B cell (primary cell): ENCODE results near the gene CATSPER3. TPM values are rescaled to one million over a fixed set of nuclear protein-coding genes. Genes with fewer than 3 reads are reported as not detected.

ENCODE experiments used
- ATAC-seq: fragments of 200-7000 bp; cut with Tn5 transposase; one replicate; pipeline ENCODE4 v1.10.0; 2021; ENCODE audit warnings: low read depth, mild to moderate bottlenecking, moderate number of reproducible peaks, moderate library complexity
- CTCF ChIA-PET: fragments of 350-600 bp; sonication (Branson Sonifier 250); formaldehyde crosslinking; loops from one replicate; lab custom pipeline; 2021; ENCODE audit warnings: antibody characterized with exemption, inconsistent platforms; lab: Charles Lee
- POLR2A ChIA-PET: fragments of 350-600 bp; sonication (Branson Sonifier 250); formaldehyde crosslinking; loops from one replicate; lab custom pipeline; 2021; ENCODE audit warnings: antibody characterized with exemption; lab: Charles Lee
- DNase-seq: peaks from one replicate; pipeline ENCODE4 v3.0.0; 2013
- H2AFZ ChIP-seq: 2 replicates; pipeline ENCODE4 v1.6.1; 2012; ENCODE audit warnings: mild to moderate bottlenecking, low read depth, low read length; ENCODE audit not compliant: insufficient read depth, poor library complexity, severe bottlenecking
- H3K27ac ChIP-seq, 2 donors: 1 replicate in 1 of 2; 2 replicates in 1 of 2; pipeline ENCODE4 v1.5.1; 2012 to 2013; ENCODE audit warnings: low read length in 2 of 2, mild to moderate bottlenecking in 2 of 2, moderate library complexity in 1 of 2
- H3K27me3 ChIP-seq, 4 experiments: fragments of 200-600 bp in 1 of 4; sonication (generic) in 1 of 4; replicated peaks in 1 of 4; 1 replicate in 2 of 4; 2 replicates in 2 of 4; pipeline versions ENCODE4 v1.6.1 to v1.7.0; 2013 to 2016; ENCODE audit warnings: low read length in 3 of 4, mild to moderate bottlenecking in 2 of 4, mixed read lengths in 1 of 4, moderate library complexity in 1 of 4; ENCODE audit not compliant: insufficient read depth in 4 of 4, control insufficient read depth in 3 of 4; ENCODE audit errors: control extremely low read depth in 1 of 4
- H3K36me3 ChIP-seq, 2 experiments: replicated peaks in 1 of 2; 1 replicate in 1 of 2; 2 replicates in 1 of 2; pipeline versions ENCODE4 v1.6.1 to v1.7.1; 2013; ENCODE audit warnings: low read length in 1 of 2; ENCODE audit not compliant: insufficient read depth in 2 of 2, control insufficient read depth in 1 of 2; ENCODE audit errors: control extremely low read depth in 1 of 2, extremely low read depth in 1 of 2
- H3K4me1 ChIP-seq, 2 donors: fragments of 200-600 bp in 1 of 2; sonication (generic) in 1 of 2; 1 replicate in 1 of 2; 2 replicates in 1 of 2; pipeline versions ENCODE4 v1.5.1 to v1.6.1; 2013 to 2017; ENCODE audit warnings: low read length in 2 of 2; ENCODE audit not compliant: control insufficient read depth in 2 of 2, insufficient read depth in 2 of 2
- H3K4me2 ChIP-seq: replicated peaks from 2 replicates; pipeline ENCODE3; 2012; ENCODE audit warnings: mild to moderate bottlenecking, low read depth, low read length; ENCODE audit not compliant: poor library complexity, severe bottlenecking
- H3K4me3 ChIP-seq, 5 experiments: fragments of 200-600 bp in 1 of 5; sonication (generic) in 1 of 5; 1 replicate in 3 of 5; 2 replicates in 2 of 5; pipeline versions ENCODE4 v1.5.1 to v1.7.0; 2011 to 2016; ENCODE audit warnings: low read length in 4 of 5, mild to moderate bottlenecking in 4 of 5, low read depth in 2 of 5, control low read depth in 1 of 5, moderate library complexity in 1 of 5; ENCODE audit not compliant: insufficient read depth in 1 of 5; ENCODE audit errors: control extremely low read depth in 1 of 5, extremely low read depth in 1 of 5
- H3K79me2 ChIP-seq: fragments of 200-600 bp; sonication (generic); one replicate; pipeline ENCODE4 v1.6.0; 2016; ENCODE audit warnings: low read length; ENCODE audit not compliant: control insufficient read depth, insufficient read depth
- H3K9ac ChIP-seq: fragments of 200-600 bp; sonication (generic); 2 replicates; pipeline ENCODE4 v1.6.1; 2017; ENCODE audit warnings: mild to moderate bottlenecking, low read length, moderate library complexity
- H3K9me3 ChIP-seq, 3 donors: one replicate each; pipeline versions ENCODE4 v1.6.1 to v1.7.1; 2013; ENCODE audit warnings: low read length in 2 of 3; ENCODE audit not compliant: control insufficient read depth in 2 of 3, insufficient read depth in 1 of 3; ENCODE audit errors: control extremely low read depth in 1 of 3
- H4K20me1 ChIP-seq: 2 replicates; pipeline ENCODE4 v1.6.0; 2012; ENCODE audit warnings: mild to moderate bottlenecking, low read length; ENCODE audit not compliant: insufficient read depth, control insufficient read depth, poor library complexity, severe bottlenecking
- H3K27ac Mint-ChIP-seq: one replicate; pipeline ENCODE4 v1.8.0; 2021; ENCODE audit warnings: mixed read lengths
- H3K27me3 Mint-ChIP-seq: one replicate; pipeline ENCODE4 v1.8.0; 2021; ENCODE audit warnings: mixed read lengths
- H3K4me1 Mint-ChIP-seq: one replicate; pipeline ENCODE4 v1.8.0; 2021; ENCODE audit warnings: mixed read lengths
- H3K4me3 Mint-ChIP-seq: one replicate; pipeline ENCODE4 v1.8.0; 2021; ENCODE audit warnings: mixed read lengths
- H3K9me3 Mint-ChIP-seq: one replicate; pipeline ENCODE4 v1.8.0; 2022; ENCODE audit warnings: mixed read lengths; ENCODE audit not compliant: insufficient read depth
- EZH2 ChIP-seq: IDR thresholded peaks from 2 replicates; pipeline ENCODE4 v1.6.1; 2012; ENCODE audit warnings: borderline replicate concordance, low read depth, mild to moderate bottlenecking, moderate library complexity, low read length; ENCODE audit not compliant: insufficient read depth, poor library complexity, severe bottlenecking
- WGBS: methylation state at CpG from one replicate; pipeline ENCODE4 v1.1.5; 2013; ENCODE audit warnings: missing lambda C conversion rate; ENCODE audit not compliant: insufficient coverage; 5-methylcytosine and 5-hydroxymethylcytosine counted together
- intact Hi-C: fragments of 100-400 bp; cut with micrococcal nuclease; formaldehyde crosslinking; loops from one replicate; pipeline ENCODE4 v1.10.0; 2022
- polyA plus RNA-seq: library from polyadenylated mRNA; depleted of rRNA; stranded (reverse); fragments of >200 nt; gene quantifications from 2 replicates; pipeline ENCODE4 v1.2.3, GENCODE V29; 2012
- total RNA-seq, 2 donors: library from RNA; stranded (reverse); fragments of 120-200 nt in 1 of 2; gene quantifications; 1 replicate in 1 of 2; 2 replicates in 1 of 2; pipeline versions ENCODE4 v1.2.3 to v1.2.4, GENCODE V29; 2013 to 2022
- TF ChIP-seq, protein P1 (sequence below): fragments of 200-600 bp; IDR thresholded peaks from one replicate; pipeline ENCODE4 v1.8.0; 2022; ENCODE audit warnings: antibody characterized with exemption, mild to moderate bottlenecking

CATSPER3 gene
- total and polyA plus RNA-seq, 2 donors (not counting 1 experiment from before 2014, with no cell fraction given), result 0.79 to 1.3 TPM

- H3K36me3 ChIP-seq, result no peaks in the 10 kb centered on the region
- H3K27me3 ChIP-seq, result peaks cover 0 to 90% (median 70%) of the 10 kb centered on the region in 4 experiments
- Mint-ChIP-seq H3K4me1 (peaks cover 45% of the 10 kb centered on the region), H3K4me3 (peak overlapping the region; percentile 73), H3K27ac (no peak overlapping the region), H3K9me3 (peaks cover 3% of the 10 kb centered on the region), H3K27me3 (peaks cover 76% of the 10 kb centered on the region)
- peak overlapping the region; percentile 23 for H3K9ac ChIP-seq
- DNase-seq (no peak), ATAC-seq (no peak)
- no peak overlapping the region for H2AFZ ChIP-seq
- POLR2A ChIA-PET, result interaction anchor here (1.5 kb wide), 1 partner anchor 19 kb away, joined by 8 read pairs; no protein-coding TSS in a partner anchor
- intact Hi-C loops, result no loop called here
- peak overlapping the region in 4 of 5 experiments; percentile 10 to 41 (median 18) for H3K4me3 ChIP-seq
- H3K79me2 ChIP-seq, result no peaks in the 10 kb centered on the region
- peaks cover 3 to 61% (median 10%) of the 10 kb centered on the region in 3 donors for H3K9me3 ChIP-seq
- peaks cover 54 to 80% of the 10 kb centered on the region in 2 donors for H3K4me1 ChIP-seq
- CTCF ChIA-PET, result no interaction called here
- WGBS, result 15% methylated on average over 8 of the region's 13 CpGs
- H3K27ac ChIP-seq, result no peak overlapping the region
- TF ChIP-seq EZH2, result no peak
- TF ChIP-seq, protein P1, sequence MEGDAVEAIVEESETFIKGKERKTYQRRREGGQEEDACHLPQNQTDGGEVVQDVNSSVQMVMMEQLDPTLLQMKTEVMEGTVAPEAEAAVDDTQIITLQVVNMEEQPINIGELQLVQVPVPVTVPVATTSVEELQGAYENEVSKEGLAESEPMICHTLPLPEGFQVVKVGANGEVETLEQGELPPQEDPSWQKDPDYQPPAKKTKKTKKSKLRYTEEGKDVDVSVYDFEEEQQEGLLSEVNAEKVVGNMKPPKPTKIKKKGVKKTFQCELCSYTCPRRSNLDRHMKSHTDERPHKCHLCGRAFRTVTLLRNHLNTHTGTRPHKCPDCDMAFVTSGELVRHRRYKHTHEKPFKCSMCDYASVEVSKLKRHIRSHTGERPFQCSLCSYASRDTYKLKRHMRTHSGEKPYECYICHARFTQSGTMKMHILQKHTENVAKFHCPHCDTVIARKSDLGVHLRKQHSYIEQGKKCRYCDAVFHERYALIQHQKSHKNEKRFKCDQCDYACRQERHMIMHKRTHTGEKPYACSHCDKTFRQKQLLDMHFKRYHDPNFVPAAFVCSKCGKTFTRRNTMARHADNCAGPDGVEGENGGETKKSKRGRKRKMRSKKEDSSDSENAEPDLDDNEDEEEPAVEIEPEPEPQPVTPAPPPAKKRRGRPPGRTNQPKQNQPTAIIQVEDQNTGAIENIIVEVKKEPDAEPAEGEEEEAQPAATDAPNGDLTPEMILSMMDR, result no peak
- peaks cover 18% of the 10 kb centered on the region for H4K20me1 ChIP-seq
- peak overlapping the region; percentile 82 for H3K4me2 ChIP-seq
These were observed 62.6 kb downstream of the CATSPER3 start for GRCh38 chr5:135030123-135030955.
